B cell (primary cell): ENCODE data around the gene CNFN. TPM values are rescaled to one million over a fixed set of nuclear protein-coding genes. Genes with fewer than 3 reads are reported as not detected.

Experiments
- ATAC-seq: fragments of 200-7000 bp; cut with Tn5 transposase; one replicate; pipeline ENCODE4 v1.10.0; 2021; ENCODE audit warnings: low read depth, mild to moderate bottlenecking, moderate number of reproducible peaks, moderate library complexity
- CTCF ChIA-PET: fragments of 350-600 bp; sonication (Branson Sonifier 250); formaldehyde crosslinking; loops from one replicate; lab custom pipeline; 2021; ENCODE audit warnings: antibody characterized with exemption, inconsistent platforms; lab: Charles Lee
- POLR2A ChIA-PET: fragments of 350-600 bp; sonication (Branson Sonifier 250); formaldehyde crosslinking; loops from one replicate; lab custom pipeline; 2021; ENCODE audit warnings: antibody characterized with exemption; lab: Charles Lee
- DNase-seq: peaks from one replicate; pipeline ENCODE4 v3.0.0; 2013
- H2AFZ ChIP-seq: 2 replicates; pipeline ENCODE4 v1.6.1; 2012; ENCODE audit warnings: mild to moderate bottlenecking, low read depth, low read length; ENCODE audit not compliant: insufficient read depth, poor library complexity, severe bottlenecking
- H3K27ac ChIP-seq, 2 donors: 1 replicate in 1 of 2; 2 replicates in 1 of 2; pipeline ENCODE4 v1.5.1; 2012 to 2013; ENCODE audit warnings: low read length in 2 of 2, mild to moderate bottlenecking in 2 of 2, moderate library complexity in 1 of 2
- H3K27me3 ChIP-seq, 4 experiments: fragments of 200-600 bp in 1 of 4; sonication (generic) in 1 of 4; replicated peaks in 1 of 4; 1 replicate in 2 of 4; 2 replicates in 2 of 4; pipeline versions ENCODE4 v1.6.1 to v1.7.0; 2013 to 2016; ENCODE audit warnings: low read length in 3 of 4, mild to moderate bottlenecking in 2 of 4, mixed read lengths in 1 of 4, moderate library complexity in 1 of 4; ENCODE audit not compliant: insufficient read depth in 4 of 4, control insufficient read depth in 3 of 4; ENCODE audit errors: control extremely low read depth in 1 of 4
- H3K36me3 ChIP-seq, 2 experiments: replicated peaks in 1 of 2; 1 replicate in 1 of 2; 2 replicates in 1 of 2; pipeline versions ENCODE4 v1.6.1 to v1.7.1; 2013; ENCODE audit warnings: low read length in 1 of 2; ENCODE audit not compliant: insufficient read depth in 2 of 2, control insufficient read depth in 1 of 2; ENCODE audit errors: control extremely low read depth in 1 of 2, extremely low read depth in 1 of 2
- H3K4me1 ChIP-seq, 2 donors: fragments of 200-600 bp in 1 of 2; sonication (generic) in 1 of 2; 1 replicate in 1 of 2; 2 replicates in 1 of 2; pipeline versions ENCODE4 v1.5.1 to v1.6.1; 2013 to 2017; ENCODE audit warnings: low read length in 2 of 2; ENCODE audit not compliant: control insufficient read depth in 2 of 2, insufficient read depth in 2 of 2
- H3K4me2 ChIP-seq: replicated peaks from 2 replicates; pipeline ENCODE3; 2012; ENCODE audit warnings: mild to moderate bottlenecking, low read depth, low read length; ENCODE audit not compliant: poor library complexity, severe bottlenecking
- H3K4me3 ChIP-seq, 5 experiments: fragments of 200-600 bp in 1 of 5; sonication (generic) in 1 of 5; 1 replicate in 3 of 5; 2 replicates in 2 of 5; pipeline versions ENCODE4 v1.5.1 to v1.7.0; 2011 to 2016; ENCODE audit warnings: low read length in 4 of 5, mild to moderate bottlenecking in 4 of 5, low read depth in 2 of 5, control low read depth in 1 of 5, moderate library complexity in 1 of 5; ENCODE audit not compliant: insufficient read depth in 1 of 5; ENCODE audit errors: control extremely low read depth in 1 of 5, extremely low read depth in 1 of 5
- H3K79me2 ChIP-seq: fragments of 200-600 bp; sonication (generic); one replicate; pipeline ENCODE4 v1.6.0; 2016; ENCODE audit warnings: low read length; ENCODE audit not compliant: control insufficient read depth, insufficient read depth
- H3K9ac ChIP-seq: fragments of 200-600 bp; sonication (generic); 2 replicates; pipeline ENCODE4 v1.6.1; 2017; ENCODE audit warnings: mild to moderate bottlenecking, low read length, moderate library complexity
- H3K9me3 ChIP-seq, 3 donors: one replicate each; pipeline versions ENCODE4 v1.6.1 to v1.7.1; 2013; ENCODE audit warnings: low read length in 2 of 3; ENCODE audit not compliant: control insufficient read depth in 2 of 3, insufficient read depth in 1 of 3; ENCODE audit errors: control extremely low read depth in 1 of 3
- H4K20me1 ChIP-seq: 2 replicates; pipeline ENCODE4 v1.6.0; 2012; ENCODE audit warnings: mild to moderate bottlenecking, low read length; ENCODE audit not compliant: insufficient read depth, control insufficient read depth, poor library complexity, severe bottlenecking
- H3K27ac Mint-ChIP-seq: one replicate; pipeline ENCODE4 v1.8.0; 2021; ENCODE audit warnings: mixed read lengths
- H3K27me3 Mint-ChIP-seq: one replicate; pipeline ENCODE4 v1.8.0; 2021; ENCODE audit warnings: mixed read lengths
- H3K4me1 Mint-ChIP-seq: one replicate; pipeline ENCODE4 v1.8.0; 2021; ENCODE audit warnings: mixed read lengths
- H3K4me3 Mint-ChIP-seq: one replicate; pipeline ENCODE4 v1.8.0; 2021; ENCODE audit warnings: mixed read lengths
- H3K9me3 Mint-ChIP-seq: one replicate; pipeline ENCODE4 v1.8.0; 2022; ENCODE audit warnings: mixed read lengths; ENCODE audit not compliant: insufficient read depth
- CTCF ChIP-seq: fragments of 200-600 bp; IDR thresholded peaks from one replicate; pipeline ENCODE4 v1.8.0; 2022; ENCODE audit warnings: antibody characterized with exemption, mild to moderate bottlenecking
- EZH2 ChIP-seq: IDR thresholded peaks from 2 replicates; pipeline ENCODE4 v1.6.1; 2012; ENCODE audit warnings: borderline replicate concordance, low read depth, mild to moderate bottlenecking, moderate library complexity, low read length; ENCODE audit not compliant: insufficient read depth, poor library complexity, severe bottlenecking
- WGBS: methylation state at CpG from one replicate; pipeline ENCODE4 v1.1.5; 2013; ENCODE audit warnings: missing lambda C conversion rate; ENCODE audit not compliant: insufficient coverage; 5-methylcytosine and 5-hydroxymethylcytosine counted together
- intact Hi-C: fragments of 100-400 bp; cut with micrococcal nuclease; formaldehyde crosslinking; loops from one replicate; pipeline ENCODE4 v1.10.0; 2022
- polyA plus RNA-seq: library from polyadenylated mRNA; depleted of rRNA; stranded (reverse); fragments of >200 nt; gene quantifications from 2 replicates; pipeline ENCODE4 v1.2.3, GENCODE V29; 2012
- total RNA-seq, 2 donors: library from RNA; stranded (reverse); fragments of 120-200 nt in 1 of 2; gene quantifications; 1 replicate in 1 of 2; 2 replicates in 1 of 2; pipeline versions ENCODE4 v1.2.3 to v1.2.4, GENCODE V29; 2013 to 2022

The CNFN gene
- total and polyA plus RNA-seq, 2 donors (not counting 1 experiment from before 2014, with no cell fraction given): 4.1 to 23.2 TPM

DNA sequence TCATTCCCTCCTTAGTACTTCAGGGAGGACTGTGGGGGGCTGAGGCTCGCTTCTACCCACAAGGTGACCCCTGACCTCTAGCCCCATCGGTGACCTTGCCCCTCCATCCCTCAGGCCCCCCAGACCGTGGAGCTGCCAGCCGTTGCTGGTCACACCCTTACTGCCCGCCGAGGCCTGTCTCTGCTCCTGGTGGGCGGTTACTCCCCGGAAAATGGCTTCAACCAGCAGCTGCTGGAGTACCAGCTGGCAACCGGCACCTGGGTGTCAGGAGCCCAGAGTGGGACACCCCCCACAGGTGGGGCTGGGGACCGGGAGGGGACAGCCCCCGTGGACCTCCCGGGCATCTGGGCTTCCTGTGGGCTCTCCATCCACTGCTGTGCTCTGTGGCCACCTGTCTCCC lies 32.8 kb downstream of the CNFN start:
- DNase-seq (no peak), ATAC-seq (no peak)
- peaks cover 0 to 12% of the 10 kb centered on the region in 2 donors for H3K4me1 ChIP-seq
- 94% methylated on average over 9 of the region's 12 CpGs for WGBS
- H3K36me3 ChIP-seq: peaks cover 0 to 11% of the 10 kb centered on the region in 2 experiments
- H3K4me2 ChIP-seq: no peak overlapping the region
- intact Hi-C loops: no loop called here
- H3K9me3 ChIP-seq: no peaks in the 10 kb centered on the region
- no peaks in the 10 kb centered on the region for H3K79me2 ChIP-seq
- POLR2A ChIA-PET: no interaction called here
- Mint-ChIP-seq H3K9me3 (no peaks in the 10 kb centered on the region), H3K4me3 (no peak overlapping the region), H3K4me1 (peaks cover 11% of the 10 kb centered on the region), H3K27ac (peak overlapping the region; percentile 1), H3K27me3 (no peaks in the 10 kb centered on the region)
- H3K9ac ChIP-seq: no peak overlapping the region
- no peaks in the 10 kb centered on the region for H4K20me1 ChIP-seq
- H3K27me3 ChIP-seq: no peaks in the 10 kb centered on the region
- H3K27ac ChIP-seq: no peak overlapping the region
- H3K4me3 ChIP-seq: no peak overlapping the region
- TF ChIP-seq EZH2: no peak
- no peak for TF ChIP-seq CTCF
- H2AFZ ChIP-seq: no peak overlapping the region
- CTCF ChIA-PET: interaction anchor here (0.6 kb wide), 1 partner anchor 24 kb away, joined by 3 read pairs; no protein-coding TSS in a partner anchor

- TF ChIP-seq EZH2 (no peak), CTCF (no peak)
- Mint-ChIP-seq H3K27me3 (no peaks in the 10 kb centered on the region), H3K27ac (no peak overlapping the region), H3K9me3 (no peaks in the 10 kb centered on the region), H3K4me3 (no peak overlapping the region), H3K4me1 (peaks cover 8% of the 10 kb centered on the region)
- ChIA-PET POLR2A (no interaction called here), CTCF (no interaction called here)
- Histone ChIP-seq H3K27me3 (no peaks in the 10 kb centered on the region), H3K9ac (no peak overlapping the region), H3K9me3 (no peaks in the 10 kb centered on the region), H3K36me3 (peaks cover 0 to 11% of the 10 kb centered on the region in 2 experiments), H2AFZ (no peak overlapping the region), H3K4me1 (peaks cover 0 to 16% of the 10 kb centered on the region in 2 donors), H4K20me1 (no peaks in the 10 kb centered on the region), H3K27ac (no peak overlapping the region), H3K79me2 (no peaks in the 10 kb centered on the region), H3K4me2 (no peak overlapping the region), H3K4me3 (no peak overlapping the region)
- no peak for ATAC-seq
- intact Hi-C loops: no loop called here
- DNase-seq: no peak
- 99% methylated on average over 15 of the region's 15 CpGs for WGBS
Observed at GRCh38 chr19:42356686-42357085, 33.4 kb downstream of the CNFN start.
